ENCODE results near the gene VPREB3.

The VPREB3 gene

GRCh38 chr22:23800297-23801237 is 46.3 kb upstream of the VPREB3 start:
- H3K27me3 ChIP-seq (ENCODE audit: insufficient read depth, low read depth) = no peaks in the 10 kb centered on the region

GRCh38 chr22:23796461-23796860 is 42.2 kb upstream of the VPREB3 start:
- Histone ChIP-seq H3K36me3 (ENCODE audit: insufficient read depth) (peaks cover 3% of the 10 kb centered on the region; the same call in 1 of the 2 replicates), H3K27me3 (ENCODE audit: insufficient read depth, low read depth) (no peaks in the 10 kb centered on the region), H4K20me1 (ENCODE audit: insufficient read depth) (no peaks in the 10 kb centered on the region), H3K4me1 (ENCODE audit: low read depth, poor library complexity, severe bottlenecking) (no peaks in the 10 kb centered on the region), H3K79me2 (ENCODE audit: insufficient read depth, low read depth) (peaks cover 9% of the 10 kb centered on the region), H3K4me2 (no peak overlapping the region), H3K9ac (no peak overlapping the region), H3K27ac (no peak overlapping the region), H2AFZ (ENCODE audit: low read depth) (no peak overlapping the region), H3K4me3 (IDR thresholded peaks at IDR 0.05; ENCODE audit: insufficient read depth, low read depth, low read length) (no peak overlapping the region)
- no peak for TF ChIP-seq CTCF (conservative IDR thresholded peaks at IDR 0.05; ENCODE audit: low read depth, low read length)

More at GRCh38 chr22:23800297-23801237, 46.3 kb upstream of the VPREB3 start:
- Histone ChIP-seq H2AFZ (ENCODE audit: low read depth) (no peak overlapping the region), H4K20me1 (ENCODE audit: insufficient read depth) (no peaks in the 10 kb centered on the region), H3K27ac (no peak overlapping the region), H3K4me3 (IDR thresholded peaks at IDR 0.05; ENCODE audit: insufficient read depth, low read depth, low read length) (no peak overlapping the region), H3K4me1 (ENCODE audit: low read depth, poor library complexity, severe bottlenecking) (peaks cover 2% of the 10 kb centered on the region), H3K9ac (no peak overlapping the region), H3K4me2 (no peak overlapping the region), H3K79me2 (ENCODE audit: insufficient read depth, low read depth) (no peaks in the 10 kb centered on the region), H3K36me3 (ENCODE audit: insufficient read depth) (no peaks in the 10 kb centered on the region; the same call in 1 of the 2 replicates)
- no peak for TF ChIP-seq CTCF (conservative IDR thresholded peaks at IDR 0.05; ENCODE audit: low read depth, low read length)

GRCh38 chr22:23793326-23793725 is 39.1 kb upstream of the VPREB3 start:
- peaks cover 3% of the 10 kb centered on the region; the same call in 1 of the 2 replicates for H3K36me3 ChIP-seq (ENCODE audit: insufficient read depth)
- no peak for TF ChIP-seq CTCF (conservative IDR thresholded peaks at IDR 0.05; ENCODE audit: low read depth, low read length)
- no peak overlapping the region for H3K4me2 ChIP-seq
- peaks cover 15% of the 10 kb centered on the region; the same call in 1 of the 2 replicates for H4K20me1 ChIP-seq (ENCODE audit: insufficient read depth)
- H3K27ac ChIP-seq = no peak overlapping the region
- peaks cover 41% of the 10 kb centered on the region for H3K79me2 ChIP-seq (ENCODE audit: insufficient read depth, low read depth)
- no peak overlapping the region for H2AFZ ChIP-seq (ENCODE audit: low read depth)
- peaks cover 21% of the 10 kb centered on the region for H3K4me1 ChIP-seq (ENCODE audit: low read depth, poor library complexity, severe bottlenecking)
- no peak overlapping the region for H3K9ac ChIP-seq
- H3K27me3 ChIP-seq (ENCODE audit: insufficient read depth, low read depth) = no peaks in the 10 kb centered on the region
- H3K4me3 ChIP-seq (IDR thresholded peaks at IDR 0.05; ENCODE audit: insufficient read depth, low read depth, low read length) = no peak overlapping the region

- H2AFZ ChIP-seq (ENCODE audit: low read depth) = no peak overlapping the region
- TF ChIP-seq CTCF (conservative IDR thresholded peaks at IDR 0.05; ENCODE audit: low read depth, low read length) = no peak
- no peak overlapping the region for H3K4me2 ChIP-seq
- no peak overlapping the region for H3K27ac ChIP-seq
- peaks cover 21% of the 10 kb centered on the region for H4K20me1 ChIP-seq (ENCODE audit: insufficient read depth)
- peaks cover 52% of the 10 kb centered on the region for H3K79me2 ChIP-seq (ENCODE audit: insufficient read depth, low read depth)
- peaks cover 29% of the 10 kb centered on the region for H3K4me1 ChIP-seq (ENCODE audit: low read depth, poor library complexity, severe bottlenecking)
- H3K27me3 ChIP-seq (ENCODE audit: insufficient read depth, low read depth) = no peaks in the 10 kb centered on the region
- H3K9ac ChIP-seq = no peak overlapping the region
- H3K36me3 ChIP-seq (ENCODE audit: insufficient read depth) = peaks cover 3% of the 10 kb centered on the region; the same call in 1 of the 2 replicates
- no peak overlapping the region for H3K4me3 ChIP-seq (IDR thresholded peaks at IDR 0.05; ENCODE audit: insufficient read depth, low read depth, low read length)
Observed at GRCh38 chr22:23791738-23792645, 37.8 kb upstream of the VPREB3 start.

All from KMS-11 (cell line).